NCI-H526 (cell line): ENCODE results near the gene SLC24A4.
"Not testable (repeated sequence)": the region's sequence is repeated elsewhere in the genome, so short reads cannot be mapped to it uniquely, and the experiment has no call there.

Source experiments
- DNase-seq, 2 experiments: peaks; one replicate each; lab custom pipeline; 2025; lab: John Stamatoyannopoulos, UW

The SLC24A4 gene

DNA sequence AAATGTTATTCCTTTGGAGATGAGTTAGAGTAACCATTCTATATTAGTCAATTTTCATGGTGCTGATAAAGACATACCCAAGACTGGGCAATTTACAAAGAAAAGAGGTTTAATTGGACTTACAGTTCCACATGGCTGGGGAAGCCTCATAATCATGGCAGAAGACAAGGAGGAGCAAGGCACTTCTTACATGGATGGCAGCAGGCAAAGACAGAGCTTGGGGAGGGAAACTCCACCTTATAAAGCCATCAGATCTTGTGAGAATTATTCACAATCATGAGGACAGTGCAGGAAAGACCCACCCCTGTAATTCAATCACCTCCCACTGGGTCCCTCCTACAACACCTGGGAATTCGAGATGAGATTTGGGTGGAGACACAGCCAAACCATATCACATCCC, 79.5 kb downstream of the SLC24A4 start:
- not testable (repeated sequence) for DNase-seq

DNA sequence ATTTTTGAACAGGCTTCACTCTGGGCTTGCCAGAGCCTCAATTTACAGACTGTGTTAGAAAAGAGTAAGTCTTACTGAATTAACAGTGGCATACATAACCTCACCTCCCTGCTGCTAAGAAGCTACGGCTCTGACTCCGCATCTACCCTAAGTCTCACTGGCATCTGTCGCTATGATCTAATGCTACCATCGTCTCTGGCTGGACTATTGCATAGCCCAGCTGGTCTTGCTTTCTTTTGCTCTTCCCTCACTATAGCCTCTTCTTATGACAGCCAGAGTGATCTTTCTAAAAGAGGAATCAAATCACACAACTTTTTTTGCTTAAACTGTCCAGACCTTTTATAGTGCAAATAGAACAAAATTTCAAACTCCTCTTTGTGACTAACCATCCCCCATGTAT, 81.1 kb downstream of the SLC24A4 start:
- DNase-seq: no peak

DNA sequence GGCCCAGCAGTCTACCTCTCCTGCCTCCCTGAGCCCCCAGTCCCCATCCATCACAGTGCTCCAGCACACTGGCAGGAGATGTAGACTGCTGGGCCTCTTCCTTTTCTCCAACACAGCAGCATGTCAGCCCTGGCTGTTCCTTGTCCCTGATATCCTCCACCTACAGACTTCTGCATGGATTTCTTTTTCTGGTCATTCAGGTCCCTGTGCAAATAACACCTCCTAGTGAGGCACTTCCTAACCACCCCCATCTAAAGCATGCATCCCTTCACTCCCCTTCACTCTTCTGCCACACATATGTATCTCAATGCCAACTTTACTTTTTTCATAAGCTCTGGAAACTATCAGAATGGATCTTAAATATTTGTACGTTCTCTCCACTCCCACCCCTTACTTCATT, 81.5 kb downstream of the SLC24A4 start:
- no peak for DNase-seq

DNA sequence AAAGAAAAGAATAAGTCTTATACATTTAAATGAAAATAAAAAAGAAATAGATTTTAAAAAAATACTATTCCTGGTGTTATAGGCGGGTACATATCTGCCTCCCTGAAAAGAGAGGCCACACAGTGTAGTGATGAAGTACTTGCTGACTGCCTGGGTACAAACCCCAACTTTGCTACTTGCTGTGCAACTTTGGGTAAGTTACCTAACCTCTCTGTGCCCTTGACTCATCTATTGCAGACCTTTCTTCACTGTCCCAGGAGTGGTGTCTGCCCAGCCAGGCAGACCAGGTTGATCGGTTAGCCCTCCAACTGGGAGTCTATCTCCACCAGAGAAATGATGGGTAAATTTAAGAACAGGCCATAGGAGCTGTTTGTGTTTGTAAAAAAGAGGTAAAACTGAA, 82.0 kb downstream of the SLC24A4 start:
- no peak for DNase-seq

DNA sequence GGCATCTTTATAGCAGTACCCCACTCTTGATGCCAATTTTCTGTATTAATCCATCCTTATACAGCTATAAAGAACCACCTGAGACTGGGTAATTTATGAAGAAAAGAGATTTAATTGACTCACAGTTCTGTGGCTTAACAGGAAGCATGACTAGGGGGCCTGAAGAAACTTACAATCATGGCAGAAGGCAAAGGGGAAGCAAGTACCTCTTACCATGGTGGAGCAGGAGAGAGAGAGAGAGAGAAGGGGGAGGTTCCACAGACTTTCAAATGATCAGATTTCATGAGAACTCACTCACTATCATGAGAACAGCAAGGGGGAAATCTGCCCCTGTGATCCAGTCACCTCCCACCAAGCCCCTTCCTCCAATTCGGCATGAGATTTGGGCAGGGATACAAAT, 84.4 kb downstream of the SLC24A4 start:
- DNase-seq: no peak

DNA sequence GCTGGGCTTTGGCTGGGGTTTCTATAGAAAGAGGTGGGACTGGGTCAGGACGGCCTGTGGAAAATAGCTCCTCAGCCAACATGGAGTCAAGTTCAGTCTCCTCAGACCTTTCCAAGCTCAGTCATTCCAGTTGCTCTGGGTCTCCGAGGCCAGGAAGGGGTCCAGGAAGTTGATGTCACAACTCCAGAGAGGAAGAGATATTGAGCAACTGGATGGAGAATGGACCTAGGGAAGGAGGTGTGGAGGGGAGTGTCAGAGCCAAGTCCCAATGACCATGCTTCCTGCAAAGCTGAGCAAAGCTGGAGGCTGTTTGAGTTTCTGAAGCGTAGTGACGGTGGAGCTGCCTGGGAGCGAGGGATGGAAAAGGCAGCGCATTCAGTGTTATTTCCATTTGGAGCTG, 86.1 kb downstream of the SLC24A4 start:
- DNase-seq: no peak

DNA sequence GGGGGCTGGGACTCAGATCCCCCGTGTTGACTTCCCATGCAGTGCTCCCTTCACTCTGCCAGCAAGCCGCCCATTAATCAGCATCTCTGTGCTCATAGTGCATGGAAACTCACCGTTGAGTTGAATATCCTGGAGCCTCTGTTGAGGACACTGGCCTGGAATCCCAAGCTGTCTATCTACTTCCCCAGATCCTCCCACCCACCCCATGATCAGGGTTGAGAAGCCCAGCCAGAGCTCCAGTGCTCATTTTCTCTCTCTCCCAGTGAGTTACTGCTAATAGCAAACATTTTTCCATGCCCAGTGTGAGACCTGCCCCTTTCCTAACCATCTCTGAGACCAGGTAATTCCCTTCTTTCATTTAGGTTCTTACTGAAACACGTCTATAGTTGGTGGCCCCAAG, 88.2 kb downstream of the SLC24A4 start:
- DNase-seq: no peak

DNA sequence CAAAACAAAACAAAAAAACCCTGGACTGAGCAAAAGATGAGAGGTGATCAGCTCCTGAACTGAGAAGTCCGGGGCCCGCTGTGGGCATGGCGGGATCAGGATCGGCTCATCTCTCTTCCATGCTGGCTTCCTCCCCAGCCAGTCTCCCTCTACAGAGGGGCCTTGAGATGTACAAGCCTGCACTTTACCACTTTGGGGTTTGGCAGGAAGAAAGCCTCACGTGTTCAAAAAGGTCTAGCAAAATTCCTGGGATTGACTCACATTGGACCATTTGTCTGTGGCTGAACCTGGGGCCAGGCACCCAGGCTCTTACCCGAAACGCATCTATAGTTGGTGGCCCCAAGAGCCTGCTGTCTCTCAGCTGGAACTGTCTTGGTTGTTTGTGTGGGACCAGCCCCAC, 89.0 kb downstream of the SLC24A4 start:
- no peak for DNase-seq

DNA sequence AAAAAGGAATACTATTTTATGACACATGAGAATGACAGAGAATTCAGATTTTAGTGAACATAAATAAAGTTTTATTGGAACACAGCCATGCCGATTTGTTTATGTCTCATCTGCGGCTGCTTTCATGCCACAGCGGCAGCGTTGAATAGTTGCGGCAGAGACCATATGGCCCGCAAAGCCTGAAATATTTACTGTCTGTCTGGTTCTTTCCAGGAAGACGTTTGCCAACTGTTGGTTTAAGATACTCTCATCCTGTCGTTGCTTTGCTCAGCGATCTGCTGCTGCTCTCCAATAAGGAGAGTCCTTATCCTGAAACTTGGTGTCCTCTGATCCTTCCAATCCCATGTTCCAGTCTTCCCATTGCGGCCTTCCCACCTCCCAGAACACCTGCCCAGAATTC, 89.9 kb downstream of the SLC24A4 start:
- no peak for DNase-seq

DNA sequence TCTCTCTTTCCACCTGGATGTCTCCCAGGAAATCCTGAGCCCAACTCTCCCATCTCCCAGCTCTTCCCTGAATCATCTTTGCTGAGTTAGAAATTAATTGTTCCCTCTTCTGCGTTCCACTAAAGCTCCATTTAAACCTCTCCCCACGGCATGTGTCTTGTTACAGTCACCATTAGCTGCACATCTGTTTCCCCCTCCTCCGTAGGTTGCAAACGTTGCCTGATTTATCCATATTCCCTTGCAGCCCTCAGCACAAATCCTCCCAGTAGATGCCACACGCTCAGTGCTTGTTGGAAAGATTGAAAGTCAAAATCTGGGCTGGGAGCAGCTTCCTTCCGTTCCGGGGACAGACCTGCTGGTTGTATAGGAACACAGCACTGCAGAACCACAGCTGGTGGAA, 90.4 kb downstream of the SLC24A4 start:
- DNase-seq: no peak

DNA sequence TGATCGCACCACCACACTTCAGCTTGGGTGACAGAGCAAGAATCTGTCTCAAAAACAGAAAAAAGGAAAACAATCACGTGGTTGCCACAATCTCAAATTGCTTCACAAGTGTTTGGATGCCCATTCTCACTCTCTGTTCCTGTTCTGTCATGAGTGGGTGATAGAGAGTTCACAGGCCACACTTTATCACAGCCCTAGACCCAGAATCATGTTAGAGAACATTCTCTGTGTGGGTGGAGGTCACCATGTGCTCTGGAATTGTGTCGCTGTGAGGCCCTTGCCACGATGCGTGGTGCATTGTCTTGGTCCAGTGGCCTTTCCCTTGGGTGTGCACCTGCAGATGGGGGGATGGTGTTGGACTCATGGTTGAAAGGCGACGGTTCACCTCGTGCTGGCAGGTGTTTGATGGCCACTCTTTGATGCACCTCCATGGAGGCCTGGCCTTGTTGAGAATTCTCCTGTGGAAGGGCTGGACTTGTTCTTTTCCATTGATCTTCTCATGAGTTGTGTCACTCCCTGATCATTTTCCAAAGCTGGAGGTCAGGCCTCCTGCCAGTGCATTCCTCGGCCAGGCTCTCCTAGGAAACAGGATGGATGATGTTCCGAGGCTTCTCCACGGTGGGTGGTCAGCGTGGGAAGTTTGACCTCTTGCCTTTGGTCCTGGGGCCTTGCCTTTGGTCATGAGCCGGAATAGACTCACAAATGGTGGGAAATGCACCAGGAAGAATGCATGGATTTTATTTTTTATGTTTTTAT, 91.9 kb downstream of the SLC24A4 start:
- no peak for DNase-seq

DNA sequence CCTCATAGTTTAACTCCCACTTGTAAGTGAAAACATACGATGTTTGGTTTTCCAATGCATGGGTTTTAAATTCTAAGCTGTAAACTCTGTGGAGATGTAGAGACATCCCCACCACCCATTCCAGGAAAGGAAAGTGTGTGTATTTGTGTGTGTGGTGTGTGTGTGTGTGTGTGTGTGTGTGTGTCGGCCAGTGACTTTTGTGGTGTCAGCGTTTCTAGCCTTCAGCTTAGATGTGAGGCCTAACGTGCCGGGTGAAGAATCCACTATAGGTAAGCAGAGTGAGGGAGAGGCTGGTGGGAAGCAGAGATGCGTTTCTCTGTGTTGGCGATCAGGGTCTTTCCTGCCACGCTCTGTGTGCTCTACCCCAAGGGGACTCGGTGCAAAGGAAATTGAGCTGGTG, 93.0 kb downstream of the SLC24A4 start:
- no peak for DNase-seq

DNA sequence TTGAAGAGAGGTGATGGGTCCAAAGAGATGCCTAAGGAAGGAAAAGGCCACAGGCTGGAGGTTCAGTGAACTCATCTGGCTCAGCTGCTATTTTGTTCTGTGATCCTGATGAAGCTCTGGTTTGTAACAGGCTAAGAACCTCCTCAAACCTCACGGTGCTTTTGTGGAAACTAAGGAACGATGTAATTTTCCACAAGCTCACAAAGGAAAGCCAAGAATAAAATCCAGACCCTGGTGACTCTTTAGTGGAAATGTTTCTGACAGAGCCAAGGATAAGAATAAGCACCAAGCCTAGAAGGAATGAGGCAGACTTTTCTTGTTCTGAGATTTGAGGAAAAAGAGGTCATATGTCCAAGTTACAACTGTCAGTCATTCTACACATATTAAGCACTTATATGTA, 93.6 kb downstream of the SLC24A4 start:
- no peak for DNase-seq

DNA sequence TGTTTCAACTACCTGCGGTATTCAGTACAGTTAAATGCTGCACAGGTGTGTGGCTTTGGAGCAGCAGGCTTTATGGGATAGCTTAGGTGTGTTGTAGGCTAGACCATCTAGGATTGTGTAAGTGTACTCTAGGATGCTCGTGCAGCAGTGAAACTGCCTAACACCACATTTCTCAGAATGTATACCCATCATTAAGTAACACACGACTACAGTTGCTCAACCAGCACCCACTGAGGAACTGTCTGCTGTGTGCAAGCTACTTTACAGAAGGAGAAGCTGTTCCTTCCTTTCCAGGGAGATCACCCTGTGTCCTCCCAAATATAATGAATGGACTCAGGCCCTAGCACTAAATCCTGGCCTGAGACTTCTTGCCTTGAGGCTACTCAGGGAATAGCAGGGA, 94.8 kb downstream of the SLC24A4 start:
- no peak for DNase-seq

DNA sequence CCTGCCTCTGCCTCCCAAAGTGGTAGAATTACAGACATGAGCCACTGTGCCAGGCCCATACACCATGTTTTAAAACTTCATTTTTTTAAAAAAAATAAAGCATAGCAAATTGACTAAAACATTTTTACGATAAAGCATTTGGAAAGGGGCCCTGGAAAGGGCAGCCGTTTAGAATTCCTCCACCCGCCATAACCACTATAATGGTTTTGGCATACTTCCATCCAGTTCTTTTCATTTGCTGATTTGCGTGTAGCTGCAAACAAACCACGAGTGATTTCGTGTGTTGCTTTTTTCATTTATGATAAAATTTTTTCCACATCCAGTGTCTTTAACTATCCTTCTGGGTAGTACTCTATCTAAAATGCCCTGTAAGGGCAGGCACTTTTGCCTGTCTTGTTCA, 98.8 kb downstream of the SLC24A4 start:
- no peak for DNase-seq

DNA sequence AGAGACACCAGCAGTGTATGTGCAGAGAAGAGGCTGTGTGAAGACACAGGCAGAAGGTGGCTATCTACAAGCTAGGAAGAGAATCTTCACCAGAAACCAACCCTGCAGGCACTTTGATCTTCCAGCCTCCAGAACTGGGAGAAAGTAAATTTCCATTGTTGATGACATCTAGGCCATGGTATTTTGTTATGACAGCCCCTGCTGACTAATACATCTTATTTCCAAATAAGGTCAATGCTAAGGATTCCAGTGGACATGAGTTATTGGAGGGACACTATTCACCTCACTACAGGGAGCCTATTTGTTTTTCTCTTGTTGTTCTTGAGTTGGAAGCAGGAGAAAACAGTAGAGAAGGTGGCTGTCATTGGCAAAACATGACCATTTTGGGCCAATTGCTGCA, 102.1 kb downstream of the SLC24A4 start:
- DNase-seq: no peak

DNA sequence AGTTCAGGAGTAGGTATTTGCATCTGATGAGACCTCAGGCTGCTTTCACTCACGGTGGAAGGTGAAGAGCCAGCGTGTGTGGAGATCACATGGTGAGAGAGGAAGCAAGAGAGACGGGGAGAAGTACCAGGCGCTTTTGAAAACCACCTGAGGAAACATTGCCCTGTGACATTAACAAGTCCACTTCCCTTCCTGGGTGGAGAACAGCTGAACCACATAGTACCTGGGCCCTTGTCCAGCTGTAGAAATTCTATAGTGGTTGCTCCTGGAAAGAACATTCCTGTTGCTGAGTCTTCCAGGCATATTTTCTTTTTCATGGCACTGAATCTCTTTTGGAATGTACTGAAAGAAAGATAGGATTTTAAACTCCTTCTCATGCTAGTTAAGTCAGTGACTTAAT, 103.3 kb downstream of the SLC24A4 start:
- DNase-seq: no peak

DNA sequence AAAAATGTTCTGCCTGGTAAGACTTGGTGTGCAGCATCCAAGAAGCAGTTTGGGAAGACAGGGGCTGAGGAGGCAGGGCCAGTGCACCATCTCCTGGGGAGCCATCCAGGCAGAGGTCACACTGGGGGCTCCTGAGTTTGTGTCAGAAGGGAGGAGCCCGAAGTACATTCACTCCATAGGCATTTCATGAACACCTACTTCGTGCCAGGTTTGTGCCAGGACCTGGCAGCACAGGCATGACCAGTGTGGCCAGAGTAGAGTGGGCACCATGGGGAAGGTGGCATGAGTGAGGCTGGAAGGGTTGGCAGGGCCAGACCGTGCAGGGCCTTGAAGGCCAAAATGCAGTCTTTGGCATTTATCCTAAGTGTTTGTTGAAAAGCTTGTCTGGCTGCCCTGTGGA, 104.1 kb downstream of the SLC24A4 start:
- DNase-seq: no peak

DNA sequence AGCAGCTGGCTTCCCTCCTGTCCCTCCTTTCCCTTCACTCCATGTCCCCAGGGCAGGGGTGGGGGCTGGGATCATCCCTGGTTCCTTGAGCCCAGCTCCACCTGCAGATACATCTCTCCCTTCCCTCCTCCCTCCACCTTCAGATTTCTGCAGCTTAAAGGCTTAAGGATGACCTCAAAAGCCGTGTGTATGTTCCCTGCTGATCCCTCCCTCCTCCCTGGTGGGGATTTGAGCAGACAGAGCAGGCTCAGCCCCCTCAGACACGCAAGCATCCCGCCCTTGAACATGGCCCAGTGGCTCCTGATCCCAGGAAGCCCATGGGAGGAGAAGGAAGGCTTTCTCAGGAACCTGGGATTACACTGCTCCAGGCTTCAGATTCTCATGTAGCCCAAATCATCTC, 107.7 kb downstream of the SLC24A4 start:
- DNase-seq: no peak

DNA sequence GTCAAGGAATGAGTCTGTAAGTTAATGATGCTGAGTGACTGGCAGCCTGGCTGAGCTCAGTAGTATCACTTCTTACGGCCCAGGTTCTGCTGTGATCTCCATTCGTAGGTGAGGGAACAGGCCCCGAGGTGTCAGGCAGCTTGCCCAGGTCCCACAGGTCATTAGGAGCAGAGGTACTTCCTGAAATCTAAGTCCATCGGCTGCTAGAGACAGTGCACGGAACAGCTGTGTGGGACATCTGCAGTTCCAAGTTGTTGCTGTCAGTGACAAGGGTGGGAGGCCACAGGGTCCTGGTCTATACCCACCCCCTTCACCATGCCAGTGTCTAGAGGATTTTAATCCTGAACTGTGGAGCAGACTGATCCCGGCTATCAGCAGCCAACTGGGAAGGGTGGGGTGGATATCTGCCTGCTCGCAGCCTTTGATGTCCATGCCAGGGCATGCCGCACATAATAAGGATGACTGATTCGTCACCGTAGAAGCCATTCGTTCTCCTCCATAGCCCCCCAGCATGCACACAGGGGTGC, 108.3 kb downstream of the SLC24A4 start:
- no peak for DNase-seq

DNA sequence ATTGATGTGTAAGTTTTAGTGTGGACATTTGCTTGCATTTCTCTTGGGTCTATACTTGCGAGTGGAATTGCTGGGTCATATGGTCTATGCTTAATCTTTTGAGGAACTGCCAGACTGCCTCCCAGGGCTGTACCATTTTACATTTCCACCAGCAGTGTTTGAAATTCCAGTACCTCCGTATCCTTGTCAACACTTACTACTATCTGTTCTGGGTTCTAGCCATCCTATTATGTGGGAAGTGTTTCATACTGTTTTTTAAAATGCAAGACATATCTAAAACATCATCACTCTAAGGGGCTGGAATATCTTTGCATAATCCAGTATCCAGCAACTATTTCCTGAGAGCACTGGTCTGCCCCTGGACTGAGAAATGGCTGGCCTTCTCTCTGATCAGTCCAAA, 110.4 kb downstream of the SLC24A4 start:
- DNase-seq: no peak

DNA sequence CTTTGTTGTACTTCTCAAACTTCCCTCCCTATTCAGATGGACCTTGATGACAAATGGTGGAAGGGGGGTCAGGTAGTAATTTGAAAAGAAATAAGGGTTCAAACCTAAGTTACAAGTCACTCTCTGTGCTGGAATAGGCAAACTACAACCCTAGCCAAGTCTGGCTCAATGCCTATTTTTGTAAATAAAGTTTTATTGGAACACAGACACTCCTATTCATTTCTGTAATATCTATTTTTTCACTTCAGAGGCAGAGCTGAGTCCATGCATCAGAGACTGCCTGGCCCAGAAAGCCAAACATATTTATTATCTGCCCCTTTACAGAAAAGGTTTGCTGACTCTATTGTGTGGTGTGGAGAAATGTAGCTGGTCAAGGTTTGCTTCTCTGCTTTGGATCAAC, 112.2 kb downstream of the SLC24A4 start:
- no peak for DNase-seq

DNA sequence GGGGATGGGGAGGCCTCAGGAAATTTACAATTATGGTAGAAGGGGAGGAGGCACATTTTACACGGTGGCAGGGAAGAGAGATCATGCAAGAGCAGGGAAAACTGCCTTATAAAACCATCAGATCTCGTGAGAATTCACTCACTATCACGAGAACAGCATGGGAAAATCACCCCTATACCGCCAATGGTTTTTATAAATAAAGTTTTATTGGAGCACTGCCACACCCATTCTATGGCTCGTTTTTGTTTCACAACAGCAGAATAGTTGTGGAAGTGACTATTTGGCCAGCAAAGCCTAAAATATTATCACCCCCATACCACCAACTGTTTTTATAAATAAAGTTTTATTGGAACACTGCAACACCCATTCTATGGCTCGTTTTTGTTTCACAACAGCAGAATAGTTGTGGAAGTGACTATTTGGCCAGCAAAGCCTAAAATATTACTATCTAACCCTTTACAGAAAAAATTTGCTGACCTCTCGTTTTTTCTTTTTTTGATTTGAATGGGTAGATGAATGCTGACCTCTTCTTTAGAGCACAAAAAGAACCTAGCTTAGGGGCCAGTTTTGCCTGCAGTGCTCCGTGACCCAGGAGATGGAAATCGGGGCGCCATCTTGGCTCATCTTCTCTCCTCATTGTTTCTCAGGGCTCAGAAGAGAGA, 113.3 kb downstream of the SLC24A4 start:
- no peak for DNase-seq

DNA sequence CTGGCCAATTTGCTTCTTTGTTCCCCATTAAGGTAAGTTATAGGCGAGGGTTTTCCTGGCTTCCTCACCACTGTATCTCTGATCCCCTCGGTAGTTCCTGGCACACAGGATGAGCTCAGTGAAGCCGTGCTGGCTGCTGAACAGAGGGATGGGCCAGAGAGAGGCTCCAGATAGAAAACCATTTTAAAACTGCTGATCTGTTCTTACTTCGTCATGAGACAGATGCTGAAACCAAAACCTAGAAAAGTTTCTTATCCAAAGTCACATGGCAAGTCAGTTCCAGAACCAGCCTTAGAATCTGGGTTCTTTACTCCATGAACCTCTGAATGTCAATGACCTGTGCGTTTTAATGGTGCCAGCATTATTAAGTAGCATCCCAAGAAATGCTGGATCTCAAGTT, 114.3 kb downstream of the SLC24A4 start:
- no peak for DNase-seq
